ENCODE results near the gene OR6K2.

DNA sequence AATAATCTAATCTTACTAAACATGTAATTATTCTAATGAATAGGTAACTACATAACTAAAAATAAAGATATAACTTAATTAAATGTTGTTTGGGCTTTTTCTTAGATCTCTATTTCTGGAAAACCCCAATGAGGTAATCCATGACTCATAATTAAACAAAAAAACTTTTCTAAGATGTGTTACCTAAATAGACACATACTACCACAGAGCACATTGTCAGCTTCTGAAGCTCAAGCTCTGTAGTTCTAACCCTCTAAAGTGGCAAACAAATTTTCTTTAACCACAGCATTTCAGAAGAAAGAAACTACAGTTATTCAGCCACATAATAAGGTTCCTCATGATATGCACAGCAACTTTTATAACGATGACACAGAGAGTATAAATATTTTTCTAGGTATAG is 15.9 kb upstream of the OR6K2 start:
- TF ChIP-seq, protein P1, sequence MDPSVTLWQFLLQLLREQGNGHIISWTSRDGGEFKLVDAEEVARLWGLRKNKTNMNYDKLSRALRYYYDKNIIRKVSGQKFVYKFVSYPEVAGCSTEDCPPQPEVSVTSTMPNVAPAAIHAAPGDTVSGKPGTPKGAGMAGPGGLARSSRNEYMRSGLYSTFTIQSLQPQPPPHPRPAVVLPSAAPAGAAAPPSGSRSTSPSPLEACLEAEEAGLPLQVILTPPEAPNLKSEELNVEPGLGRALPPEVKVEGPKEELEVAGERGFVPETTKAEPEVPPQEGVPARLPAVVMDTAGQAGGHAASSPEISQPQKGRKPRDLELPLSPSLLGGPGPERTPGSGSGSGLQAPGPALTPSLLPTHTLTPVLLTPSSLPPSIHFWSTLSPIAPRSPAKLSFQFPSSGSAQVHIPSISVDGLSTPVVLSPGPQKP (IDR thresholded peaks at IDR 0.05; ENCODE audit: borderline replicate concordance, low read depth, low read length), result no peak
- TF ChIP-seq, protein P2, sequence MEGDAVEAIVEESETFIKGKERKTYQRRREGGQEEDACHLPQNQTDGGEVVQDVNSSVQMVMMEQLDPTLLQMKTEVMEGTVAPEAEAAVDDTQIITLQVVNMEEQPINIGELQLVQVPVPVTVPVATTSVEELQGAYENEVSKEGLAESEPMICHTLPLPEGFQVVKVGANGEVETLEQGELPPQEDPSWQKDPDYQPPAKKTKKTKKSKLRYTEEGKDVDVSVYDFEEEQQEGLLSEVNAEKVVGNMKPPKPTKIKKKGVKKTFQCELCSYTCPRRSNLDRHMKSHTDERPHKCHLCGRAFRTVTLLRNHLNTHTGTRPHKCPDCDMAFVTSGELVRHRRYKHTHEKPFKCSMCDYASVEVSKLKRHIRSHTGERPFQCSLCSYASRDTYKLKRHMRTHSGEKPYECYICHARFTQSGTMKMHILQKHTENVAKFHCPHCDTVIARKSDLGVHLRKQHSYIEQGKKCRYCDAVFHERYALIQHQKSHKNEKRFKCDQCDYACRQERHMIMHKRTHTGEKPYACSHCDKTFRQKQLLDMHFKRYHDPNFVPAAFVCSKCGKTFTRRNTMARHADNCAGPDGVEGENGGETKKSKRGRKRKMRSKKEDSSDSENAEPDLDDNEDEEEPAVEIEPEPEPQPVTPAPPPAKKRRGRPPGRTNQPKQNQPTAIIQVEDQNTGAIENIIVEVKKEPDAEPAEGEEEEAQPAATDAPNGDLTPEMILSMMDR (conservative IDR thresholded peaks at IDR 0.05; ENCODE audit: low read depth, low read length), result no peak
- TF ChIP-seq FOS (IDR thresholded peaks at IDR 0.05; ENCODE audit: low read depth, low read length) (no peak), CEBPB (IDR thresholded peaks at IDR 0.05; ENCODE audit: low read depth, low read length) (no peak), POLR2A (IDR thresholded peaks at IDR 0.05; ENCODE audit: low read depth, low read length) (no peak), RAD21 (IDR thresholded peaks at IDR 0.05; ENCODE audit: low read length) (no peak)
- TF ChIP-seq, protein P3, sequence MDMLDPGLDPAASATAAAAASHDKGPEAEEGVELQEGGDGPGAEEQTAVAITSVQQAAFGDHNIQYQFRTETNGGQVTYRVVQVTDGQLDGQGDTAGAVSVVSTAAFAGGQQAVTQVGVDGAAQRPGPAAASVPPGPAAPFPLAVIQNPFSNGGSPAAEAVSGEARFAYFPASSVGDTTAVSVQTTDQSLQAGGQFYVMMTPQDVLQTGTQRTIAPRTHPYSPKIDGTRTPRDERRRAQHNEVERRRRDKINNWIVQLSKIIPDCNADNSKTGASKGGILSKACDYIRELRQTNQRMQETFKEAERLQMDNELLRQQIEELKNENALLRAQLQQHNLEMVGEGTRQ (IDR thresholded peaks at IDR 0.05; ENCODE audit: low read depth, low read length), result no peak

Data from IMR-90 (cell line).